Thyroid gland (tissue), 4 donors: ENCODE measurements around the gene RPUSD1. TPM values are rescaled to one million over a fixed set of nuclear protein-coding genes. Genes with fewer than 3 reads are reported as not detected.

ENCODE experiments used
- DNase-seq, 2 donors: peaks; one replicate each; pipeline ENCODE4 v3.0.0-alpha.2; 2019
- H3K27ac ChIP-seq, 3 donors: fragments of 200-600 bp; sonication (generic); 1 replicate in 2 of 3; 2 replicates in 1 of 3; pipeline ENCODE4 v1.5.1; 2016 to 2019; ENCODE audit warnings: mild to moderate bottlenecking in 1 of 3, moderate library complexity in 1 of 3
- H3K27me3 ChIP-seq: fragments of 200-600 bp; sonication (generic); one replicate; pipeline ENCODE4 v1.5.1; 2019
- H3K36me3 ChIP-seq, 2 donors: fragments of 200-600 bp; sonication (generic); one replicate each; pipeline ENCODE4 v1.5.1; 2016 to 2019
- H3K4me1 ChIP-seq, 2 donors: fragments of 200-600 bp; sonication (generic); one replicate each; pipeline ENCODE4 v1.5.1; 2017 to 2019
- H3K4me3 ChIP-seq, 3 donors: fragments of 200-600 bp; sonication (generic); replicated peaks in 1 of 3; 1 replicate in 2 of 3; 2 replicates in 1 of 3; pipeline ENCODE4 v1.5.1; 2016; ENCODE audit warnings: mild to moderate bottlenecking in 1 of 3
- H3K9me3 ChIP-seq: fragments of 200-600 bp; sonication (generic); one replicate; pipeline ENCODE4 v1.5.1; 2017
- POLR2A ChIP-seq, 2 donors: fragments of 450-650 bp; IDR thresholded peaks; one replicate each; pipeline ENCODE4 v1.6.1; 2017; ENCODE audit warnings: antibody characterized with exemption in 2 of 2, mild to moderate bottlenecking in 2 of 2, moderate library complexity in 1 of 2
- WGBS, 2 donors: methylation state at CpG; one replicate each; pipeline ENCODE4 v1.1.5; 2017; 5-methylcytosine and 5-hydroxymethylcytosine counted together
- intact Hi-C: fragments of 100-400 bp; cut with DNase I; formaldehyde crosslinking; loops from one replicate; pipeline ENCODE4 v1.15.1; 2023
- total RNA-seq, 4 donors: library from RNA; depleted of rRNA; stranded (reverse); fragments of >200 nt; gene quantifications; one replicate each; pipeline ENCODE4 v1.2.3, GENCODE V29; 2016
- TF ChIP-seq, protein P1 (sequence below), 6 experiments: fragments of 200-600 bp in 3 of 6; fragments of 450-650 bp in 3 of 6; sonication (generic) in 3 of 6; IDR thresholded peaks; one replicate each; pipeline ENCODE4 v1.5.1; 2016 to 2019; ENCODE audit warnings: antibody characterized with exemption in 6 of 6, mild to moderate bottlenecking in 2 of 6, inconsistent platforms in 1 of 6, moderate library complexity in 1 of 6

Gene RPUSD1
- total RNA-seq, 4 donors from 2014 or later: 14.1 to 27.9 (median 20.8) TPM

DNA sequence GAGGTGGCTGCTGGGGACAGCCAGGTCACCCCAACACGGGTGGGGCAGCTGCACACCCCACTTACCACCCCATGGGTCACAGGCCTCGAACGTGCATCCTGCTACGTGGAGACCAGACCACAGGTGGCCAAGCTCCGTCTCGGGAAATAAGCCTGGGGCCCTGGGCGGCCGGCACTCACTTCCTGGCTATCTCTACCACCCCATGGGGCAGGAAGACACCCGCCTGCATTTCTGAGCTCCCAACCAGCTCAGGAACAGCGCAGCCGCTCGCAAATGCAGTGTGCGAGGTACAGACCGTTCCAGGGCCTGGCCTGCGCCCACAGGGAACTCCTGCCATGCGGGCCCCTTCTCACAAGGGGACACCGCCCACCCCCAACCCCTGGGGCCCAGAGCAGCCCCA is 17.3 kb upstream of the RPUSD1 start:
- intact Hi-C loops: no loop called here
- 89 to 93% methylated on average over 3 to 6 of the region's 17 CpGs for WGBS, 2 donors
- no peak for DNase-seq
- peaks cover 9 to 10% of the 10 kb centered on the region in 2 donors for H3K4me1 ChIP-seq
- H3K9me3 ChIP-seq: no peaks in the 10 kb centered on the region
- TF ChIP-seq POLR2A (IDR thresholded peaks at IDR 0.05): no peak
- TF ChIP-seq, protein P1, sequence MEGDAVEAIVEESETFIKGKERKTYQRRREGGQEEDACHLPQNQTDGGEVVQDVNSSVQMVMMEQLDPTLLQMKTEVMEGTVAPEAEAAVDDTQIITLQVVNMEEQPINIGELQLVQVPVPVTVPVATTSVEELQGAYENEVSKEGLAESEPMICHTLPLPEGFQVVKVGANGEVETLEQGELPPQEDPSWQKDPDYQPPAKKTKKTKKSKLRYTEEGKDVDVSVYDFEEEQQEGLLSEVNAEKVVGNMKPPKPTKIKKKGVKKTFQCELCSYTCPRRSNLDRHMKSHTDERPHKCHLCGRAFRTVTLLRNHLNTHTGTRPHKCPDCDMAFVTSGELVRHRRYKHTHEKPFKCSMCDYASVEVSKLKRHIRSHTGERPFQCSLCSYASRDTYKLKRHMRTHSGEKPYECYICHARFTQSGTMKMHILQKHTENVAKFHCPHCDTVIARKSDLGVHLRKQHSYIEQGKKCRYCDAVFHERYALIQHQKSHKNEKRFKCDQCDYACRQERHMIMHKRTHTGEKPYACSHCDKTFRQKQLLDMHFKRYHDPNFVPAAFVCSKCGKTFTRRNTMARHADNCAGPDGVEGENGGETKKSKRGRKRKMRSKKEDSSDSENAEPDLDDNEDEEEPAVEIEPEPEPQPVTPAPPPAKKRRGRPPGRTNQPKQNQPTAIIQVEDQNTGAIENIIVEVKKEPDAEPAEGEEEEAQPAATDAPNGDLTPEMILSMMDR (IDR thresholded peaks at IDR 0.05): no peak
- H3K27ac ChIP-seq: no peak overlapping the region
- H3K4me3 ChIP-seq: no peak overlapping the region
- H3K27me3 ChIP-seq: peaks cover under 1% of the 10 kb centered on the region
- no peaks in the 10 kb centered on the region for H3K36me3 ChIP-seq

DNA sequence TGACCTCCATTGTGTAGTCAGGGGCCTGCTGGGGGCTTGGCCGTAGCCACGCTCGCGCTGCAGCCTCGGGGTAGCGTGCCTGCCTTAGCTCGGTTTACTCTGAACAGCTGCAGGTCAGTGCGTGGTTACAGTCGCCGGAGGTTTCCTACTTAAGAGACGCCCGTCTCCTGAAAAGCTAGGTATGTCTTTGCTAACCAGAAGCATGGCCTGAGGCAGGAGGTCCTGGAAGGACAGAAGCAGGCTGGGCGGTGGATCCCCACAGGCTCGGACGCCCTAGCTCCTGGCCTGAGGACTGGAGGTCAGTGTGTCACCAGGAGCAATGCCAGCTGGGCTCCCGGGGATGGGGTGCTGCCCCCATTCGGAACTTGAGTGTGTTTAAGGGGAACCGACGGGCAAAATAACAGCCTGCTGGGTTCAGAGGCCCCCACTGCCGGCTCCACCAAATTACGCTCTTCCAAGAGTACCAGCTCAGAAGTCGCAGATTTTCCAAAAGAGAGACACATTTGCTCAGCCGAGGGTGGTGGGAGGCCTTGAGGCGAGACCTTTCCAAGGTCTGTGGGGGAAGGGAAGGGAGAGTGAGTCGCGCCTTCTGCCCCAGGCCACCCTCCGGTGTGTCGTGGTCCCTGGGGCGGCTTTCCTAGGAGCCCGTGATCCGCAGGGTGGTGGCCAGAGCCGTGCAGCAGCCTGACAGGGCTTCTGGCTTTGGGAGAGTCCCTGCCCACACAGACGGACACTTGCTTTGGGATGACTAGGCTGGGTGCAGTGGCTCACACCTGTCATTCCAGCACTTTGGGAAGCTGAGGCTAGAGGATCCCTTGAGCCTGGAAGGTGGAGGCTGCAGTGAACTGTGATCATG is 16.2 kb upstream of the RPUSD1 start:
- H3K27me3 ChIP-seq: peaks cover 8% of the 10 kb centered on the region

DNA sequence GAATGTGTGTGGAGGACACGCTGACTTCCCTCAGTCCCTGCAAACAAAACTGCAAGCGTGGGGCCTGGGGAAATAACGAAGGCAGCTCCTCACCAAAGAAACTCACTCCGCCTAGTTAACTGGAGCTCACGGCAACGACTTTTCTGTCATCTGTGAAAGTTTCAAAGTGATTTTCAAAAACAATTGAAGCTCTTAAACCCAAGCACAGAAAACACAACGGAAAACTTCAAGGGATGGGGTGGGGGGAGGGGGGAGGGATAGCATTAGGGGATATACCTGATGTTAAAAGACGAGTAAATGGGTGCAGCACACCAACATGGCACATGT is 15.5 kb upstream of the RPUSD1 start:
- Histone ChIP-seq H3K27ac (no peak overlapping the region), H3K9me3 (no peaks in the 10 kb centered on the region), H3K4me1 (peaks cover 8 to 9% of the 10 kb centered on the region in 2 donors), H3K4me3 (no peak overlapping the region), H3K36me3 (no peaks in the 10 kb centered on the region), H3K27me3 (peaks cover 8% of the 10 kb centered on the region)
- no peak for DNase-seq
- intact Hi-C loops: no loop called here
- WGBS, 2 donors: 24 to 26% methylated on average over 8 of the region's 8 CpGs
- no peak for TF ChIP-seq POLR2A (IDR thresholded peaks at IDR 0.05)
- TF ChIP-seq, protein P1 (IDR thresholded peaks at IDR 0.05): no peak

More for the DNA sequence above, 16.2 kb upstream of the RPUSD1 start:
- Histone ChIP-seq H3K9me3 (no peaks in the 10 kb centered on the region), H3K4me3 (no peak overlapping the region), H3K4me1 (peaks cover 9 to 10% of the 10 kb centered on the region in 2 donors), H3K36me3 (no peaks in the 10 kb centered on the region), H3K27ac (no peak overlapping the region)
- TF ChIP-seq, protein P1 (IDR thresholded peaks at IDR 0.05): no peak
- TF ChIP-seq POLR2A (IDR thresholded peaks at IDR 0.05): no peak
- intact Hi-C loops: no loop called here
- WGBS, 2 donors: 51 to 59% methylated on average over 32 to 33 of the region's 33 CpGs
- no peak for DNase-seq

DNA sequence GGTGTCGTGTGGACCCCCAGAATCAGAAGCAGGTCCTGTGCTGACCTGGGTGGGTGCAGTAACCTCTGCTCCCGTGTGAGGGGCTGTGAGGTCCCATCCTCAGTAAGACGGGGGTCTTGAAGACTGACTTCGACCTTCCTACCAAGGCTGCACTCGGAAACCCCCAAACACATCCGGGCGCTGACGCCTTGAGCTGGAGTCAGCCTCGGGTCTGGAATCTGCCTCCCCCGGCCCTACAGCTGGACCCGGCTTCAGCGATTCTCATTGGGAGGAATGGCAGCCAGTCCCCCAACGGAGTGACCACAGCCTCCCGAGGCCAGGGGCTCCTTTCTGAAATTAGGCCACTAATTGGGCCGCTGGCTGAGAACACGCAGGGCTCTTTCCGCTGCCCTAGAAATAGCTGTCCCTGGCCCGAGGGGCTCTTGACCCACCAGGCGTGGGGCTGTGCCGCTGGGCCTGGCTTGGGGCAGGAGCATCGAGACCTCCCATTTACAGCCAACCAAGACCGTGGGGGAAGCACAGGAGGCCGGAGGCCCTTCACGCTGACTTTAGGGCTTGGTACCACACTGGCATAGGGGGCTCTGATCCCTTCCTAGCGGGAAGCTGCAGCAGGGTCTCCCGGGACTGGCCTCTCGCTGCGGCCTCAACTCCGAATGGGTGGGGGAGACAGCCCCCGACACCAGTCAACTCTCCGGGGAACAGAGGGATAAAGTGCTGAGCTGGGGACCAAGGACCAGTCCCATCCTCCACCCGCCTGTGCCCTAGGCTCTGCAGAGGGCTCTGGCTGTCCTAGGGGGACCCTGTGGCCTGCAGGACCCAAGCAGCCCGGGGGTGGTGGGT is 15.0 kb upstream of the RPUSD1 start:
- Histone ChIP-seq H3K4me1 (peaks cover 3% of the 10 kb centered on the region in 2 donors), H3K4me3 (no peak overlapping the region), H3K27me3 (peaks cover 8% of the 10 kb centered on the region), H3K27ac (no peak overlapping the region), H3K36me3 (no peaks in the 10 kb centered on the region), H3K9me3 (no peaks in the 10 kb centered on the region)
- TF ChIP-seq POLR2A (IDR thresholded peaks at IDR 0.05): no peak
- TF ChIP-seq, protein P1 (IDR thresholded peaks at IDR 0.05): no peak
- WGBS, 2 donors: 65 to 66% methylated on average over 14 to 19 of the region's 33 CpGs
- intact Hi-C loops: no loop called here
- no peak for DNase-seq

DNA sequence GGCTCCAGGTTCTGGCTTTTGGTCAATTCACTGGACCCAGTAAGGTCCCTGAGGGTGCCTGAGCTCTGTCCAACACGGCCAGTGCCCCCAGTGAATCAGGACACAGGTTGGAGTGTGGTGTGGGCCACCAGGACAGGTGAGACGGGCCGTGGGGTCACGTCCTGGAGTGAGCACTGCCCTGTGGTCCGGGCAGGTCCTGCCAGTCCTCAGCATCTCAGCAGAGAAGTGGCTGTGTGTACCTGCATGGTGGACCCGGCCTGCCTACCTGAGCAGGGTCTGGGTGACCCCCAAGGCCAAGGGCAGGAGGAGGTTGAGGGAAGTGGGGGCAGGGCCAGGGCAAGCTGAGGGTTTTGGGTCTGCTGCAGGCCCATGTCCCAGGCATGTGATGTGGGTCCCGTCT is 14.3 kb upstream of the RPUSD1 start:
- peaks cover 8% of the 10 kb centered on the region for H3K27me3 ChIP-seq
- TF ChIP-seq, protein P1 (IDR thresholded peaks at IDR 0.05): no peak
- TF ChIP-seq POLR2A (IDR thresholded peaks at IDR 0.05): no peak
- WGBS, 2 donors: 64 to 74% methylated on average over 4 to 6 of the region's 7 CpGs

More for the DNA sequence above, 14.3 kb upstream of the RPUSD1 start:
- Histone ChIP-seq H3K27ac (no peak overlapping the region), H3K4me1 (peaks cover 0 to 3% of the 10 kb centered on the region in 2 donors), H3K36me3 (no peaks in the 10 kb centered on the region), H3K9me3 (no peaks in the 10 kb centered on the region), H3K4me3 (no peak overlapping the region)
- intact Hi-C loops: no loop called here
- no peak for DNase-seq
